Measurements from ENCODE around the gene SURF4. TPM values are rescaled to one million over a fixed set of nuclear protein-coding genes. Genes with fewer than 3 reads are reported as not detected.

Gene SURF4
- total and polyA plus RNA-seq, 2 donors from 2014 or later, result 121 to 138 TPM

DNA sequence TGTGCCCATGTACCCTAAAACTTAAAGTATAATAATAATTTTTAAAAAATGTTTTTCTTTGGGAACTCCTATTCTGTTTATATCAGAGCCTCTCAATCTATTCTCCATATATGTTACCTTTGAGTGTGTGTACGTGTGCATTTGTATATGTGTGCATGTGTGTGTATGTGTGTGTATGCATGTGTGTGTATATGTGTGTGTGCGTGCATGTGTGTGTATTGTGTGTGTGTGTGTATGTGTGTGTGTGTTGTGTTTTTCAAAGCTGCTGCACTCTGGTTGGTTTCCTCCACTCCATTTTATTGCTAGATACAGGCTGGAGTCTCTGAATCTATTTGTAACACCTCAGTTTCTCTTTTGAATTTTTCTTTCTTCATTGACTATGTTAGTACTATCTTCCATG, 59.9 kb downstream of the SURF4 start:
- no peaks in the 10 kb centered on the region for H3K36me3 ChIP-seq (ENCODE audit: control insufficient read depth in 2 of 3, insufficient read depth in 3 of 3, low read length in 3 of 3)
- no peak overlapping the region for H3K9ac ChIP-seq (ENCODE audit: low read length in 3 of 3)
- no peaks in the 10 kb centered on the region for H3K9me3 ChIP-seq (ENCODE audit: control insufficient read depth in 2 of 3, insufficient read depth in 1 of 3, low read length in 3 of 3)
- no peaks in the 10 kb centered on the region for H3K4me1 ChIP-seq (ENCODE audit: control insufficient read depth in 2 of 3, insufficient read depth in 2 of 3, low read depth in 1 of 3, low read length in 3 of 3)
- H3K4me3 ChIP-seq (ENCODE audit: low read length in 3 of 3), result no peak overlapping the region
- no peaks in the 10 kb centered on the region for H3K27me3 ChIP-seq (ENCODE audit: control insufficient read depth, insufficient read depth, low read length)
- intact Hi-C loops (cut with DNase I), result no loop called here
- no peak for DNase-seq
- TF ChIP-seq, protein P1, sequence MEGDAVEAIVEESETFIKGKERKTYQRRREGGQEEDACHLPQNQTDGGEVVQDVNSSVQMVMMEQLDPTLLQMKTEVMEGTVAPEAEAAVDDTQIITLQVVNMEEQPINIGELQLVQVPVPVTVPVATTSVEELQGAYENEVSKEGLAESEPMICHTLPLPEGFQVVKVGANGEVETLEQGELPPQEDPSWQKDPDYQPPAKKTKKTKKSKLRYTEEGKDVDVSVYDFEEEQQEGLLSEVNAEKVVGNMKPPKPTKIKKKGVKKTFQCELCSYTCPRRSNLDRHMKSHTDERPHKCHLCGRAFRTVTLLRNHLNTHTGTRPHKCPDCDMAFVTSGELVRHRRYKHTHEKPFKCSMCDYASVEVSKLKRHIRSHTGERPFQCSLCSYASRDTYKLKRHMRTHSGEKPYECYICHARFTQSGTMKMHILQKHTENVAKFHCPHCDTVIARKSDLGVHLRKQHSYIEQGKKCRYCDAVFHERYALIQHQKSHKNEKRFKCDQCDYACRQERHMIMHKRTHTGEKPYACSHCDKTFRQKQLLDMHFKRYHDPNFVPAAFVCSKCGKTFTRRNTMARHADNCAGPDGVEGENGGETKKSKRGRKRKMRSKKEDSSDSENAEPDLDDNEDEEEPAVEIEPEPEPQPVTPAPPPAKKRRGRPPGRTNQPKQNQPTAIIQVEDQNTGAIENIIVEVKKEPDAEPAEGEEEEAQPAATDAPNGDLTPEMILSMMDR (IDR thresholded peaks at IDR 0.05; ENCODE audit: borderline replicate concordance, extremely low read depth, insufficient read depth), result no peak
- no peak overlapping the region for H3K27ac ChIP-seq (ENCODE audit: low read depth in 2 of 2, low read length in 2 of 2)
- FAIRE-seq, result no peak

Other genes with a start within 250 kb of the SURF4 start
- gene GBGT1, start 212.1 kb downstream of the SURF4 start, total RNA-seq, result 21.6 TPM
- 7.9 TPM for gene GBGT1, start 212.1 kb downstream of the SURF4 start, polyA plus RNA-seq (ENCODE audit: insufficient read depth, low read depth, low replicate concordance)
- gene OBP2B, start 166.8 kb downstream of the SURF4 start, total RNA-seq, result not detected
- gene OBP2B, start 166.8 kb downstream of the SURF4 start, polyA plus RNA-seq (ENCODE audit: insufficient read depth, low read depth, low replicate concordance), result not detected
- gene ABO, start 100.9 kb downstream of the SURF4 start, total RNA-seq, result 29.0 TPM
- gene ABO, start 100.9 kb downstream of the SURF4 start, polyA plus RNA-seq (ENCODE audit: insufficient read depth, low read depth, low replicate concordance), result 25.0 TPM
- gene SURF6, start 39.9 kb downstream of the SURF4 start, total RNA-seq, result 17.3 TPM
- 16.8 TPM for gene SURF6, start 39.9 kb downstream of the SURF4 start, polyA plus RNA-seq (ENCODE audit: insufficient read depth, low read depth, low replicate concordance)
- 32.7 TPM for gene MED22, start 27.9 kb downstream of the SURF4 start, total RNA-seq
- gene MED22, start 27.9 kb downstream of the SURF4 start, polyA plus RNA-seq (ENCODE audit: insufficient read depth, low read depth, low replicate concordance), result 24.6 TPM
- gene RPL7A, start 27.8 kb downstream of the SURF4 start, total RNA-seq, result 1,502 TPM
- gene RPL7A, start 27.8 kb downstream of the SURF4 start, polyA plus RNA-seq (ENCODE audit: insufficient read depth, low read depth, low replicate concordance), result 2,097 TPM
- 45.0 TPM for gene SURF1, start 19.6 kb downstream of the SURF4 start, total RNA-seq
- gene SURF1, start 19.6 kb downstream of the SURF4 start, polyA plus RNA-seq (ENCODE audit: insufficient read depth, low read depth, low replicate concordance), result 165 TPM
- gene SURF2, start 19.5 kb downstream of the SURF4 start, total RNA-seq, result 23.5 TPM
- gene SURF2, start 19.5 kb downstream of the SURF4 start, polyA plus RNA-seq (ENCODE audit: insufficient read depth, low read depth, low replicate concordance), result 61.2 TPM
- gene STKLD1, start 306 bp upstream of the SURF4 start, total RNA-seq, result 1.9 TPM
- gene STKLD1, start 306 bp upstream of the SURF4 start, polyA plus RNA-seq (ENCODE audit: insufficient read depth, low read depth, low replicate concordance), result 4.0 TPM
- 17.5 TPM for gene REXO4, start 42.0 kb upstream of the SURF4 start, total RNA-seq
- gene REXO4, start 42.0 kb upstream of the SURF4 start, polyA plus RNA-seq (ENCODE audit: insufficient read depth, low read depth, low replicate concordance), result 18.6 TPM
- 3.1 TPM for gene ADAMTS13, start 46.3 kb upstream of the SURF4 start, total RNA-seq
- 3.6 TPM for gene ADAMTS13, start 46.3 kb upstream of the SURF4 start, polyA plus RNA-seq (ENCODE audit: insufficient read depth, low read depth, low replicate concordance)
- 37.3 TPM for gene CACFD1, start 83.9 kb upstream of the SURF4 start, total RNA-seq
- 37.8 TPM for gene CACFD1, start 83.9 kb upstream of the SURF4 start, polyA plus RNA-seq (ENCODE audit: insufficient read depth, low read depth, low replicate concordance)
- gene SLC2A6, start 103.0 kb upstream of the SURF4 start, total RNA-seq, result 5.8 TPM
- gene SLC2A6, start 103.0 kb upstream of the SURF4 start, polyA plus RNA-seq (ENCODE audit: insufficient read depth, low read depth, low replicate concordance), result 2.5 TPM
- not detected for gene MYMK, start 148.9 kb upstream of the SURF4 start, total RNA-seq
- not detected for gene MYMK, start 148.9 kb upstream of the SURF4 start, polyA plus RNA-seq (ENCODE audit: insufficient read depth, low read depth, low replicate concordance)
- 32.1 TPM for gene ADAMTSL2, start 158.6 kb upstream of the SURF4 start, total RNA-seq
- gene ADAMTSL2, start 158.6 kb upstream of the SURF4 start, polyA plus RNA-seq (ENCODE audit: insufficient read depth, low read depth, low replicate concordance), result 20.0 TPM
- 0.54 TPM for gene FAM163B, start 233.3 kb upstream of the SURF4 start, total RNA-seq
- not detected for gene FAM163B, start 233.3 kb upstream of the SURF4 start, polyA plus RNA-seq (ENCODE audit: insufficient read depth, low read depth, low replicate concordance)